ENCODE data around the gene CDPF1. TPM values are rescaled to one million over a fixed set of nuclear protein-coding genes. Genes with fewer than 3 reads are reported as not detected.

CDPF1 gene
- total and polyA plus RNA-seq, 2 of the 4 experiments (the other 2 are of a cell fraction): 11.5 to 14.5 TPM

DNA sequence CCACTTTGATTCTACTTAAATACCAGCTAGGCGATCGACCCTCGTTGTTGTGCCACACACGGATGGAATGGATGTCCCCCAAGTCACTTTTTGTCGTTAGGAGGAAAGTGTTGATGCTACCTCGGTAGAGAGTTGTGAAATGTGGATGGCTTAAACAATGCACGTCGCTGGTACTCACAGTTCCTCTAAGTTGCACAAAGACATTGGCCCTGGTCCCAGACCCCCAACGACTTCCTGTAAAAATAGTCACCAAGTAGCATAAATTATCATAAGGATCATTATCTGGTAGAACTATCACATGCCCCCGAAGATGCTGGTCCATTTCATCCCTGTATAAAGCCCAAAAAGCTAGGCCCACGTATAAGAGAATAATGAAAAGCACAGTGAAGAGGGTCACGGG lies 9.3 kb upstream of the CDPF1 start:
- H3K79me1 ChIP-seq (ENCODE audit: low read depth in 1 of 2, low read length in 2 of 2): no peaks in the 10 kb centered on the region
- H3K56ac ChIP-seq (ENCODE audit: extremely low read depth, insufficient read depth, low read length): no peak overlapping the region
- dilution Hi-C loops (cut with HindIII; ENCODE audit: low sequenced_read_pairs, unreplicated experiment) (no loop called here), intact Hi-C loops (cut with micrococcal nuclease) (no loop called here), in situ Hi-C loops (cut with MboI; ENCODE audit: low sequenced_read_pairs) (no loop called here)
- no peak overlapping the region for H2BK5ac ChIP-seq (ENCODE audit: low read depth, low read length, poor library complexity, severe bottlenecking)
- no peak overlapping the region for H2BK120ac ChIP-seq (ENCODE audit: low read depth, low read length)
- DNase-seq (no peak), ATAC-seq (ENCODE audit: low read depth) (no peak)
- H2BK20ac ChIP-seq (ENCODE audit: low read depth, low read length): no peak overlapping the region
- H3K4me3 ChIP-seq (ENCODE audit: insufficient read depth, low read depth, low read length): no peak overlapping the region
- no peak overlapping the region for H2AK9ac ChIP-seq (replicated peaks; ENCODE audit: low read depth, low read length, poor library complexity)
- H3K9me1 ChIP-seq (ENCODE audit: insufficient read depth, low read length): peaks cover 4% of the 10 kb centered on the region; the same call in 1 of the 2 replicates
- no peaks in the 10 kb centered on the region for H4K20me1 ChIP-seq (ENCODE audit: insufficient read depth, low read length)
- H2BK15ac ChIP-seq (ENCODE audit: low read depth, low read length): no peak overlapping the region
- H3K9me3 ChIP-seq (ENCODE audit: control insufficient read depth, insufficient read depth, low read length): peaks cover 23% of the 10 kb centered on the region
- no peak overlapping the region for H3K4me2 ChIP-seq (ENCODE audit: low read depth, low read length)
- H3K27ac ChIP-seq (ENCODE audit: insufficient read depth, low read length): no peak overlapping the region
- peaks cover 32% of the 10 kb centered on the region for H3K27me3 ChIP-seq (ENCODE audit: control insufficient read depth, insufficient read depth, low read length)
- H3K36me3 ChIP-seq (ENCODE audit: control insufficient read depth, insufficient read depth, low read length): no peaks in the 10 kb centered on the region
- WGBS, 2 experiments (ENCODE audit: extremely low coverage in 2 of 2, insufficient read length in 1 of 2): no CpG with 5 or more reads among the region's 12 CpGs
- BruUV-seq (replicated peaks): no TSS peak
- no peak overlapping the region for H3K14ac ChIP-seq (replicated peaks; ENCODE audit: low read depth, low read length)
- no peak overlapping the region for H4K8ac ChIP-seq (ENCODE audit: low read depth in 2 of 2, low read length in 2 of 2)
- no peak overlapping the region for H3K4ac ChIP-seq (ENCODE audit: low read depth, low read length)
- no peak overlapping the region for H2AK5ac ChIP-seq (ENCODE audit: low read depth, low read length)
- ChIA-PET CTCF (no interaction called here), POLR2A (ENCODE audit: unreplicated experiment) (no interaction called here)
- H4K5ac ChIP-seq (ENCODE audit: low read depth, low read length): no peak overlapping the region
- H3K23ac ChIP-seq (ENCODE audit: low read depth, low read length): no peak overlapping the region
- TF ChIP-seq RAD21 (IDR thresholded peaks at IDR 0.05; ENCODE audit: low read length) (no peak), FOS (IDR thresholded peaks at IDR 0.05; ENCODE audit: low read depth, low read length) (no peak), BHLHE40 (IDR thresholded peaks at IDR 0.05; ENCODE audit: low read depth, low read length) (no peak), CEBPB (IDR thresholded peaks at IDR 0.05; ENCODE audit: low read depth, low read length) (no peak), CHD1 (IDR thresholded peaks at IDR 0.05; ENCODE audit: low read depth, low read length) (no peak), MAFK (IDR thresholded peaks at IDR 0.05; ENCODE audit: low read depth, low read length) (no peak), RCOR1 (IDR thresholded peaks at IDR 0.05; ENCODE audit: insufficient replicate concordance, low read length) (no peak), RFX5 (IDR thresholded peaks at IDR 0.05; ENCODE audit: low read depth, low read length) (no peak), MXI1 (IDR thresholded peaks at IDR 0.05; ENCODE audit: borderline replicate concordance, low read depth, low read length) (no peak), POLR2A (IDR thresholded peaks at IDR 0.05; ENCODE audit: low read depth, low read length) (no peak), SMC3 (IDR thresholded peaks at IDR 0.05; ENCODE audit: low read depth, low read length) (no peak), NFE2L2 (IDR thresholded peaks at IDR 0.05; ENCODE audit: low read depth, low read length) (no peak), MAZ (IDR thresholded peaks at IDR 0.05; ENCODE audit: borderline replicate concordance, low read depth, low read length) (no peak)
- TF ChIP-seq, protein P1, sequence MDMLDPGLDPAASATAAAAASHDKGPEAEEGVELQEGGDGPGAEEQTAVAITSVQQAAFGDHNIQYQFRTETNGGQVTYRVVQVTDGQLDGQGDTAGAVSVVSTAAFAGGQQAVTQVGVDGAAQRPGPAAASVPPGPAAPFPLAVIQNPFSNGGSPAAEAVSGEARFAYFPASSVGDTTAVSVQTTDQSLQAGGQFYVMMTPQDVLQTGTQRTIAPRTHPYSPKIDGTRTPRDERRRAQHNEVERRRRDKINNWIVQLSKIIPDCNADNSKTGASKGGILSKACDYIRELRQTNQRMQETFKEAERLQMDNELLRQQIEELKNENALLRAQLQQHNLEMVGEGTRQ (IDR thresholded peaks at IDR 0.05; ENCODE audit: low read depth, low read length): no peak
- TF ChIP-seq, protein P2, sequence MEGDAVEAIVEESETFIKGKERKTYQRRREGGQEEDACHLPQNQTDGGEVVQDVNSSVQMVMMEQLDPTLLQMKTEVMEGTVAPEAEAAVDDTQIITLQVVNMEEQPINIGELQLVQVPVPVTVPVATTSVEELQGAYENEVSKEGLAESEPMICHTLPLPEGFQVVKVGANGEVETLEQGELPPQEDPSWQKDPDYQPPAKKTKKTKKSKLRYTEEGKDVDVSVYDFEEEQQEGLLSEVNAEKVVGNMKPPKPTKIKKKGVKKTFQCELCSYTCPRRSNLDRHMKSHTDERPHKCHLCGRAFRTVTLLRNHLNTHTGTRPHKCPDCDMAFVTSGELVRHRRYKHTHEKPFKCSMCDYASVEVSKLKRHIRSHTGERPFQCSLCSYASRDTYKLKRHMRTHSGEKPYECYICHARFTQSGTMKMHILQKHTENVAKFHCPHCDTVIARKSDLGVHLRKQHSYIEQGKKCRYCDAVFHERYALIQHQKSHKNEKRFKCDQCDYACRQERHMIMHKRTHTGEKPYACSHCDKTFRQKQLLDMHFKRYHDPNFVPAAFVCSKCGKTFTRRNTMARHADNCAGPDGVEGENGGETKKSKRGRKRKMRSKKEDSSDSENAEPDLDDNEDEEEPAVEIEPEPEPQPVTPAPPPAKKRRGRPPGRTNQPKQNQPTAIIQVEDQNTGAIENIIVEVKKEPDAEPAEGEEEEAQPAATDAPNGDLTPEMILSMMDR (conservative IDR thresholded peaks at IDR 0.05; ENCODE audit: low read depth, low read length): no peak
- TF ChIP-seq, protein P3, sequence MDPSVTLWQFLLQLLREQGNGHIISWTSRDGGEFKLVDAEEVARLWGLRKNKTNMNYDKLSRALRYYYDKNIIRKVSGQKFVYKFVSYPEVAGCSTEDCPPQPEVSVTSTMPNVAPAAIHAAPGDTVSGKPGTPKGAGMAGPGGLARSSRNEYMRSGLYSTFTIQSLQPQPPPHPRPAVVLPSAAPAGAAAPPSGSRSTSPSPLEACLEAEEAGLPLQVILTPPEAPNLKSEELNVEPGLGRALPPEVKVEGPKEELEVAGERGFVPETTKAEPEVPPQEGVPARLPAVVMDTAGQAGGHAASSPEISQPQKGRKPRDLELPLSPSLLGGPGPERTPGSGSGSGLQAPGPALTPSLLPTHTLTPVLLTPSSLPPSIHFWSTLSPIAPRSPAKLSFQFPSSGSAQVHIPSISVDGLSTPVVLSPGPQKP (IDR thresholded peaks at IDR 0.05; ENCODE audit: borderline replicate concordance, low read depth, low read length): no peak
- no peak overlapping the region for H3K9ac ChIP-seq (ENCODE audit: low read depth, low read length)
- no peak overlapping the region for H4K91ac ChIP-seq (ENCODE audit: insufficient read depth, low read depth, low read length)
- H3K4me1 ChIP-seq (ENCODE audit: control insufficient read depth, insufficient read depth, low read length): peaks cover 2% of the 10 kb centered on the region; the same call in 1 of the 2 replicates
- H3K18ac ChIP-seq (ENCODE audit: low read depth, low read length): no peak overlapping the region
- no peak overlapping the region for H2AFZ ChIP-seq (replicated peaks; ENCODE audit: low read length, poor library complexity)
